ENCODE measurements around the gene ZG16. TPM values are rescaled to one million over a fixed set of nuclear protein-coding genes. Genes with fewer than 3 reads are reported as not detected.

Gene ZG16
- total RNA-seq, 1 donor from 2014 or later = not detected

GRCh38 chr16:29812754-29813643 is 34.9 kb downstream of the ZG16 start:
- TF ChIP-seq CTCF (conservative IDR thresholded peaks at IDR 0.05; ENCODE audit: low read depth, low read length) = no peak
- H3K4me3 ChIP-seq (ENCODE audit: low read depth, low read length) = peak overlapping the region; percentile 61
- DNase-seq (ENCODE audit: low read depth) = no peak

DNA sequence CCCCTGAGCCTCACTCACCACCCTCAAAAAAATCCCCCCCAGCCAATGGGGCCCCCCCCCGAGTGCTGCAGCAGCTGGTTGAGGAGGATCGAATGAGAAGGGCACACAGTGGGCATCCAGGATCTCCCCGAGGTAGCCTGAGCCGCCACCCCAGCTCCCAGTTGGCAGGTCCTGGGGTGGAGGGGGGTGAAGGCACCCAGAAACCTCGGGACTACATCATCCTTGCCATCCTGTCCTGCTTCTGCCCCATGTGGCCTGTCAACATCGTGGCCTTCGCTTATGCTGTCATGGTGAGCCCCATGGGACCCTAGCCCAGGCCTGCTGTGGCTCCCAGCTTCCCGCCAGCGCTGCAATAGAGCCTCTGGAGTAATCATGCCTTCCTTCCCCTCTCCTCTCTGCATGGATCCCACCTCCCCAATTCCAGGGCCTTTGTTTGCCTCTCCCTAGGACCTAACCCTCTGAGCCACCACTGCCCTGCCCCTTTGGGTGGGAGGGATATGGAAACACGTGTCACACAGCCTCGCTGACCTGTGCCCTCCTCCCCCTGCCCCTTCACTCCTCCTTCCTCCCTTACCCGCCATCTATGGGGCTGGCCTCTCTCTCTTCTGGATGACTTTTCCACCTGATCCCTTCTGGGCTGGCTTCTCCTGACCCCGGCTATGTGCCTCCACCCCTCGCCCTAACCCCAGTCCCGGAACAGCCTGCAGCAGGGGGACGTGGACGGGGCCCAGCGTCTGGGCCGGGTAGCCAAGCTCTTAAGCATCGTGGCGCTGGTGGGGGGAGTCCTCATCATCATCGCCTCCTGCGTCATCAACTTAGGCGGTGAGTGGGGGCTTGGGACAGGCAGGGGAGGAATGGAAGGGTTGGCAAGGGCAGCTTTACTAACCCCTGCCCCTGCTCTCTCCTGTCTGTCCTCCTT is 35.8 kb downstream of the ZG16 start:
- no peak for TF ChIP-seq CTCF (conservative IDR thresholded peaks at IDR 0.05; ENCODE audit: low read depth, low read length)
- DNase-seq (ENCODE audit: low read depth) = no peak

GRCh38 chr16:29814592-29814991 is 36.5 kb downstream of the ZG16 start:
- TF ChIP-seq CTCF (conservative IDR thresholded peaks at IDR 0.05; ENCODE audit: low read depth, low read length) = no peak
- no peak overlapping the region for H3K4me3 ChIP-seq (ENCODE audit: low read depth, low read length)
- no peak for DNase-seq (ENCODE audit: low read depth)

More for the DNA sequence above, 35.8 kb downstream of the ZG16 start:
- no peak overlapping the region for H3K4me3 ChIP-seq (ENCODE audit: low read depth, low read length)

- DNase-seq (ENCODE audit: low read depth) = no peak
- H3K4me3 ChIP-seq (ENCODE audit: low read depth, low read length) = peak overlapping the region; percentile 83
- TF ChIP-seq CTCF (conservative IDR thresholded peaks at IDR 0.05; ENCODE audit: low read depth, low read length) = no peak
Measured at GRCh38 chr16:29815032-29815721, 37.1 kb downstream of the ZG16 start.

DNA sequence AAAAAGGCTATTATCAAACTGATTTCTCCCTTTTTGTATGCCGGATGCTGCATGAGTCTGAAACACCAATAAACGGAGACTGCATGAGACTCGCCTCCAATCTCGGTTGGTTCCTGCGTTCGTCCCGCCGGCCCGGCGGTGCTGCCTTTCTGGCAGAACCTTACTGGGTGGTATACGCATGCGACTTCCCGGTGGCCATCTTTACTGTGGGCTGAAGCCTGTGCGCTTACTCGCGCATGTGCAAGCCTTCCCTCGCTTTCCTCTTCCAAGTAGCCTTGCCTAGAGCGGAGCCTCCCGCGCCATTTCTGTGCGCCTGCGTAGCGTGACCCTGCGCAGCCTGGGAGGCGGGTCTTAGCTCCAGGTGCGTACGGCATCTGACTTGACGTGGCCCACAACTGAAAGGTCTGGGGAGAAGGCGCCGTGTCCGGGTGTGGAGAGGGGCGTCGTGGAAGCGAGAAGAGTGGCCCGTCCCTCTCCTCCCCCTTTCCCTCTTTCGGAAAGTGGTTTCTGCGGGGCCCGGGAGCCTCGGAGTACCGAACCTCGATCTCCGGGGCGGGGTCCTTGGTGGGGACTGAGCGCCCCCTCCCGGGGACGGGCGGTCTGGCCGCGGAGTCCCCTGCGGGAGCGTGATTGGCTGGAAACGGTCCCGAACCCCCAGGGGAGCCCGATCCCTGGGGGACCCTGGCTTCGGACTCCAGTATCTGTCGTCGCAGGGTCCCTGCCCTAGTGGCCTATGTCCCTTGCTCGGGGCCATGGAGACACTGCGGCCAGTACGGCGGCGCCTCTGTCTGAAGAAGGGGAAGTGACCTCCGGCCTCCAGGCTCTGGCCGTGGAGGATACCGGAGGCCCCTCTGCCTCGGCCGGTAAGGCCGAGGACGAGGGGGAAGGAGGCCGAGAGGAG is 38.0 kb downstream of the ZG16 start, which contains the start of gene PAGR1:
TSS of gene PAGR1 (plus strand) at position 360 of the 901 bp plus-strand sequence. CDS start at position 734, 374 bp downstream.
- peak; percentile 83 for TF ChIP-seq CTCF (conservative IDR thresholded peaks at IDR 0.05; ENCODE audit: low read depth, low read length)
- peak; percentile 93 for DNase-seq (ENCODE audit: low read depth)
- peak within 1 kb of the TSS; percentile 83 for H3K4me3 ChIP-seq (ENCODE audit: low read depth, low read length)
